Gastroesophageal sphincter (tissue), 3 donors: Measurements from ENCODE around the gene TMEM185A.

Source experiments
- POLR2A ChIP-seq, 2 donors: fragments of 450-650 bp; IDR thresholded peaks; one replicate each; pipeline ENCODE4 v1.6.1; 2017; ENCODE audit warnings: antibody characterized with exemption in 2 of 2, mild to moderate bottlenecking in 2 of 2, moderate library complexity in 1 of 2
- TF ChIP-seq, protein P1 (sequence below), 4 experiments: fragments of 200-600 bp in 2 of 4; fragments of 450-650 bp in 2 of 4; sonication (generic) in 1 of 4; IDR thresholded peaks; one replicate each; pipeline ENCODE4 v1.5.1; 2017 to 2019; ENCODE audit warnings: antibody characterized with exemption in 4 of 4, mild to moderate bottlenecking in 2 of 4, moderate library complexity in 2 of 4

DNA sequence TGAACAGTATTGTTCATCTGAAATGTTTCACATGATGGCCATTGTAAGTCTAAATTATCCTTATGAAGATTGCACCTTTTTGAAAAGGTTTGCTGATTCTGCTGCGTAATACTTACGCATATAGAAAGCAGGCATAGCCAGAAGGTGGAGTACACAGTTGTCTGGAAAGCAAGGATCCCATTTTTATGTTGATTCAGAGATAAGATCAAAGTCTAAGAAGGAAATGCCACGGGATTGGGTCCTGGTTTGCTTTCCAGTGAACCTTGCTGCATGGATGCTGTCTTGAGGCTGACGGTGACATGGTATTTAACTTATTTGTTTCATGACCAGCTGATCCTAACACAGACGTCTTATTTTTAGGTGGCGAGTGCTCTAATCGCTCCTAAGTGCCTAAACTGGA is 59.8 kb downstream of the TMEM185A start:
- no peak for TF ChIP-seq POLR2A (IDR thresholded peaks at IDR 0.05)
- TF ChIP-seq, protein P1, sequence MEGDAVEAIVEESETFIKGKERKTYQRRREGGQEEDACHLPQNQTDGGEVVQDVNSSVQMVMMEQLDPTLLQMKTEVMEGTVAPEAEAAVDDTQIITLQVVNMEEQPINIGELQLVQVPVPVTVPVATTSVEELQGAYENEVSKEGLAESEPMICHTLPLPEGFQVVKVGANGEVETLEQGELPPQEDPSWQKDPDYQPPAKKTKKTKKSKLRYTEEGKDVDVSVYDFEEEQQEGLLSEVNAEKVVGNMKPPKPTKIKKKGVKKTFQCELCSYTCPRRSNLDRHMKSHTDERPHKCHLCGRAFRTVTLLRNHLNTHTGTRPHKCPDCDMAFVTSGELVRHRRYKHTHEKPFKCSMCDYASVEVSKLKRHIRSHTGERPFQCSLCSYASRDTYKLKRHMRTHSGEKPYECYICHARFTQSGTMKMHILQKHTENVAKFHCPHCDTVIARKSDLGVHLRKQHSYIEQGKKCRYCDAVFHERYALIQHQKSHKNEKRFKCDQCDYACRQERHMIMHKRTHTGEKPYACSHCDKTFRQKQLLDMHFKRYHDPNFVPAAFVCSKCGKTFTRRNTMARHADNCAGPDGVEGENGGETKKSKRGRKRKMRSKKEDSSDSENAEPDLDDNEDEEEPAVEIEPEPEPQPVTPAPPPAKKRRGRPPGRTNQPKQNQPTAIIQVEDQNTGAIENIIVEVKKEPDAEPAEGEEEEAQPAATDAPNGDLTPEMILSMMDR (IDR thresholded peaks at IDR 0.05), result no peak
